Activated CD4-positive, alpha-beta T cell treated with anti-CD3 and anti-CD28 coated beads for 1 hour (primary cell): Measurements from ENCODE around the gene TMEM106C.

Experiments
- DNase-seq: peaks from one replicate; pipeline ENCODE4 v3.0.0-alpha.2; 2020

TMEM106C gene

DNA sequence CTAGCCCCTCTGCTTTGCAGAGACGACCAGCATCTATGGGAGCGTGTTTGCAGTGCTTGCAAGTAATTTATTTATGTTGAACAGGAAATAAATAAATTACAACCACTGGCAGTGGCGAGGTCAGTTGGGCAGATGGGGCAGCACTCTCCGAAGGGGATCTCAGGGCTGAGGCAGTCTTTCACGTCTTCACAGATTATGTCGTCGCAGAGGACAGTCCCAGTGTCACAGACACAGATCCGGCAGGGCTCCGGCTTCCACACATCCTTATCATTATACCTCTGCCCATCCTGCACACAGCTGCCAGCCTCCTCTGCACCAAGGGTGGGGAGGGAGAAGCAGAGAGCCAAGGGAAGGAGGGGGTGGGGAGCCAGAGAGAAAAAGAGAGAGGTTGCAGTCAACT lies 36.4 kb downstream of the TMEM106C start:
- no peak for DNase-seq

GRCh38 chr12:48000878-48001504 lies 37.6 kb downstream of the TMEM106C start:
- no peak for DNase-seq

DNA sequence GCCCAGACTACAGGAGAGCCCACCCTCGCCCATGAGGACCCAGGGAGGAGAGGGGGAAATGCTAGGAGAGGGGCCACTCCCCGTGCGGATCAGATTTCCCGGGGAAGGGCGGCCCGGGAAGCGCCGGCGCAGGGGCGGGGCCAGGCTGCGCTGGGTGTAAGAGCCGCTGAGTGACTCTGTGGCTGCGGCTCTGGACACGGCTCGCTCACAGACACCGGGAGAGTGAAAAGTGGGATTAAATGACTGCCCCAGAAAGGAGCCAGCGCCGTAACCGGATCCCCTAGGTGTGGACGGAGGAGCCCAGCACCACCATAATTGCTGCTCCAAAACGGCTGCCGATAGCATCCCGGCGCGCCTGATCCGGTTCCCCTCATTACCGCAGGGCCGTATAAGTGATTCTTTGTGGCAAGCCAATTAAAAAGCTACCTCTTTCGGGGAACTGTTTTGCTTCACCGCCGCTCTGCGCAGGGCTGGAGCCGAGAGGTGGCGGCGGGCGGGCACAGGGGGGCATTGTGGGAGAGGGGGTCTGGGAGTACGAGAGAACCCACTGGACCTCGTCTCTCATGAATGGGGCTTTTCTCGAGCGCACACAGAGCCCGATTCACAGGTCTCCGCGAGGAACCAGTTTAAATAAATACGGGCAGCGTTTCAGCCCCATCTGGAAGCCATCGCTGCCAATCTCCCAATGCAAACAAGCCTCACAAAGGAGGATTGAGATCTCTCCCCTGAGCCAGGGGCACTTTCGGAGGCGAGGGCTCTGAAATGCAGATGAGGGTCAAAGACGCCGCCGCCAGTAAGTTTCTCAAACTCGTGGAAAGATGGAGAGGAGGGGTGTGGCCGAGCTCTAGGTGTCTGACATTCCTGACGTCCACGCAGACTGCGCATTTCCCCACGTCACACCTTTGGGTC lies 38.4 kb downstream of the TMEM106C start:
- no peak for DNase-seq

DNA sequence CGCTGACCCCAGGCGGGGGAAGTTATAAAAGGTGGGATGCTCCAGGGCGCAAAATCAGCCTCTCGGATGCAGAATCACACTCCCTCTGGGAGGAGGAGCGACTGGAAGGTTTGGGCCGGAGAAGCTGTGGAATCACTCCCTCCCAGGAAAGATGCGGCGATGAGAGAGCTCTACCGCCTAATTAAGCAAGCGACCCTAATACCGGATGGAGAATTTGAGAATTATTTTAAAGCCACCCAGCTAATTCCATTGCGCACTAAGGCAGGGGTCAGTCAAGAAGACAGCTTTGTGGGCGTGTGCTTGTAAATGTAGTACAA lies 39.0 kb downstream of the TMEM106C start:
- DNase-seq: no peak

GRCh38 chr12:48002773-48003218 lies 39.4 kb downstream of the TMEM106C start:
- DNase-seq: no peak

DNA sequence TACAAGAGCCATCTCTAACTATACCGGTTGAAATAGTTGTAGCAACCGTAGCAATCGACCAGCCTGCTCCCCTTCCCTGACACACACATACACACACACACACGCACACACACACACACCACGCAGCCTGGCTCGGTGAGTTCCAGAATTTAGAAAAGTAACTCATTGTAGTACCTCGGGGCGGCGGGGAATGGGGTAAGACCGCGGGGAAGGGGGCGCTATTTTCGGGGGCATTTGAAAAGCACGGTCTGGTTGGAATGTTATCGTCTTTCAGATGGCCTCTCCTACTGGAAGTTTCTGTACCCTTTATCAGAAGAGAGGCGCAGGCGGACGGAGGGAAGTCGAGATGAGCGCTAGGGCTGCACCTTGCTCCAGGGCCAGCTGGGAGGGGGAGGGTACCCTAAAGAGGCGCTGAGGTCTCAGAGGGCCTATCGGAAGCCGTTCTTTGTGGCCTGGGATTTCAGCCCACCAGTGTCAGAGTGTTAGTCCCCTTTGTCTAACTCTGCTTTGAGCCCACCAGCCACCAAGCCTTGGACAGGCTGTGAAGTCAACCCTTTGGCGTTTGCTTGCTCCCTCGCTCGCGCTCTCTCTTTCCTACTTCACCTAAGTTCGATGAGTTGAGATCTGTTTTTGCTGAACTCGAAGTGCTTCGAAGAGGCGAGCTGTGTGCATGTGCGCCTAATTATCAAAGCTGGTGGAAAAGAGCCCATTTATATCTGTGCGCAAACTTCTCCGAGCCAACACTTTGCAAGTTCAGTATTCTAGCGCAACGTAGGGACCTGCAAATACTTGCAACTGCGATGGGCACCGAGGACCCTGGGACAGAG lies 40.0 kb downstream of the TMEM106C start:
- DNase-seq: no peak

DNA sequence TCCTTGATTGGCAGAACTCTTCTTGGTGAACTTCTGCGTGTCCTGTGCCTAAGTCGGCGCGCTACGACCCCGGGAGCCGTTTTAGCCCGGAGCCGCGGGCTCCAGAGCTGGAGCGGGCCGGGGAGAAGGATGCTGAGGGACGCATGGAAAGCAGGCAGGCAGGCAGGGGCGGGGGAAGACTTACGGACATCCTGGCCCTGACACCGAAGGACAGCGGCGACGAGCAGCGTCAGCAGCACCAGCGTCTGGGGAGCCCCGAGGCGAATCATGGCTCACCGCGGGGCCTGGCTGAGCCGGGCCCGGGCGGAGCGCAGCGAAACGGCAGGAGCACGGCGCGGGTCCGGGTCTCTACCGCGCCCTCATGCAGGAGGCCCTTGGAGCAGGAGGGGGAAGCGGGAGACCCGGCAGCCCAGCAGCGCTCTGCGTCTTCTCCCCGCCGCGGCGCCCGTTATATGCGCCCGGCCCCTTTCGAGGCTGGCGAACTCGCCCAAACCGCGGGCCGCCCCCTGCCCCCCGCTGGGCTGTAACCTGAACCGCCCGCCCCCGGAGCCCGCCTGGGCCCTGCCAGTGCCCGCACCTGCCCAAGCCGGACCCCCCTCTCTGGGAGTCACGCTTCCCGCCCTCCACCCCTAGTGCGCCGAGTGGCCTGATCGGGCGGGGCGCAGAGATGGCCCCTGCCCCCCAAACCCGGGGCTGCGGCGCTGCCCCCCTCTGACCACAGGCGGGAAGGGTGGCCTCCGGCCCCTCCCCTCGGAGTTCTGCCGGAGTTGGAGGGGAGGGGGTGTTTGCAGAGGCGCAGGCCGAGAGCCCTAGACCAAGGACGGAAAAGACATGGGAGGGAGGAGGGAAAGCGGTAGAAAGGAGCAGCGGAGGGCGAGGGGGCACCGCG lies 40.9 kb downstream of the TMEM106C start, which contains the start of gene COL2A1:
TSS of gene COL2A1 (minus strand) at position 424 of the 889 bp plus-strand sequence. CDS start at position 269, 155 bp downstream.
- DNase-seq: no peak

DNA sequence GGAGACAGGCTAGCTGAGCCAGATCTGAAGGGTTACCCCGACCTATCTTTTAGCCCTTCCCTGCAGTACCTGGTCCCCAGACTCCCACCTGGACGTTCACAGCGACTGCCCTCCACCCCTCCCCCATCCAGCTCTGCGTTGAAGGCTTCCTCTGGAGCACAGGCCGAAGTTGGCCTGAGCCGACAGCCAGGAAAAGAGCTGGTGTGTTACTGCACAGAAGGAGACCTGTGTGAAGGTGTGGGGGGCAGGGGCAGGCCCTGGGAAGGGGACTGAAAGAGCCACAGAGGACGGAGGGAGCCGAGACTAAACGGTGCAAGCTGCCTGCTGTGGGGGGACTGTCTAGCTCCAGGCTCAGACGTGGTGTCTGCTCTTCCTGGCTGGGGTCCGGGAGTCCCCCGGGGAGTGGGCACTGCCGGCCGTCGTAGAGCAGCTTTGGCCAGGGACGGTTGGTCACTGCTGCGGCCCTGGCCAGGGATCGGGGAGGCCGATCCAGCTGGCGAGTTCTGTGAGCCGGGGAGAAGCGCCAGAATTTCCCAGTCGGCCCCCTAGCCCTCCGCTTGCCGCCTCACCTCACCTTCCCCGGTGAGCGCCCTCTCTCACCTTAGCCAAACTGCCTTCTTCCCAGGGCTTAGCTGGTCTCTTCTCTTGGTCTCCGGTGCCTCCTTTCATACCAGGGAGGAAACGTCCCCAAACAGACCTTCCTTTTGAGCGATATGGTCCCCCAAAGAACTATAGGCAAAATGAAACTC lies 41.8 kb downstream of the TMEM106C start:
- no peak for DNase-seq

DNA sequence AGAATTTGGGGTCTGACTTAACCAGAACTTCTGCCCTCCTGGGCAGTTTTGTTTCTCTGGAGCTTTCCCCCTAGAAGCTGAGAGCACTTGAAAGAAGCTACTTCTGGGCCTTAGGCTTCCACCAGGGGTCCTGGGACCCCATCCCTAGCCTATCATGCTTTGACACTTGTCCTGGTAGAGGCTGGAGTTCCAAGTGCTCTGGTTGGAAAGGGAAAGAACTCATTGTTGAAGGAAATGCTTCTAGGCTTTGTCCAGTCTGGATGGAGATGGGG lies 42.3 kb downstream of the TMEM106C start:
- no peak for DNase-seq

GRCh38 chr12:48007206-48007605 lies 43.8 kb downstream of the TMEM106C start:
- DNase-seq: no peak

- DNase-seq: no peak
Observed at GRCh38 chr12:48008349-48008748, 45.0 kb downstream of the TMEM106C start.

DNA sequence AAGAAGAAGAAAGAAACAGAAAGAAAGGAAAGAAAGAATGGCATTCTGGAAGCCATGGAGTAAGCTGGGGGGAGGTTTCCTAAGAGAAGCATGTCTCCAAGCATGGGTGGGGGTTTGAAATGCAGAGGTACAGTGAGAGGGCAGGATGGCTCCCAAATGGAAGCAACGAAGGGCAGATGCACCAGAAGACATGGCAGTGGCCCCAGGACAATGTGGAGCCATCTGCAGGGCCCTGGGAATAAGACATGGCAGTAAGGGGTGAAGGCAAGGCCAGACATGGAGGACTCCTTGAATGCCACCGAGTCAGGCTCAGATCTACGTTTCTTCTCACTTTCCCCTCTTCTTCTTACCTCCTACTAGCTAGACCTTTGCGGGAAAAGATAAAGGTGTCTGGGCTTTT lies 45.6 kb downstream of the TMEM106C start:
- no peak for DNase-seq

DNA sequence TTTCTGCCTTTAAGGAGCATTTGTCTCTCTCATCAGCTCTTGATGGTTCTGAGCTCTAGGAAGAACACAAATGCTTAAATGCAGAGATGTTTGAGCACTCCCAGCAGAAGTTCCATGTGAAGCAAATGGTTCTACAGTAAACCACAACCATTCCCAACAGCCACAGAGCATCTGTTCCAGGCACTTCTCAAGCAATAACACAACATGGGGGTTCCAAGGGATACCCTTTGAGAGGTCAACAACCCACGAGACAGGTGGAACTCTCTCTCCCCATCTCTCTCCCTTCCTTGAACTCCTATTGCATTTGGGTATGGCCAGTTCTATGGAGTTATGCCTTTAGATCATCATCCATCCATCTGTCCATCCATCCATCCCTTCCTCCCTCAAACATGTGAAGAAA lies 46.1 kb downstream of the TMEM106C start:
- no peak for DNase-seq

GRCh38 chr12:48010366-48010970 lies 47.1 kb downstream of the TMEM106C start:
- DNase-seq: no peak

DNA sequence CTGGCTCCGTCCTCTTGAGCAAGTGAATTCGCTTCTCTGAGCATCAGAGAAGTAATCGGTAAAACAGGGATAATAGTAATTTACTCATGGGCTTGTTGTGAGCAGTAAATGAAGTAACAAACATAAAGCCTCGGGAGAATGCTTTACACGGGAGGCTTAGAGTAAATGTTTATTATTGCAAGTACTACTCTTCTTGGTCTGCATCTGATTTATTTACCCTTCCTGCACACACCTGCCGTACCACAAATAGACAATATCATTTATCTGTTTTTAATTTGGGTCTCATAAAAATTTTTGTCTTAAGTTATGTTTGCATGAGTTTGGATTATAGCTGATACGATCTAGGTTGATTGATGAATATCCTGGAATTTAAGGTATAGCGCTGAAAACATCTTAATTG lies 48.7 kb downstream of the TMEM106C start:
- no peak for DNase-seq

GRCh38 chr12:48013287-48013686 lies 49.9 kb downstream of the TMEM106C start:
- DNase-seq: no peak

DNA sequence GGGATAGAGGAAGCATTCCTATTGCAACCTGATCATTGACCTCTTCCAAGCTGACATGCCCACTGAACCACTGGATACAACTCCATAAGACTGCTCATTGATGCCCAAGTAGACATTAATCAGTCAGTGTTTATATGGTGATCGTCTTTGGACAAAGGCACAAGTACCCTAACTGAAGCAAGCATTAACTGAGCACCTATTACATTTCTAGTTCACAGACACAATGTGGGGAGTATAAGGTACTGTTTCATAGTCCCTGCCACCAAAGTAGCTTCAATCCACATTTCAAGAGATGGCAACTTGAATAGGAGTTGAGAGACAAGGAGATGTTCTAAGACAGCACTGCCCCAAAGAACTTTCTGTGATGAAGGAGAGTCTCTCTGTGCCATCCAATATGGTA lies 51.7 kb downstream of the TMEM106C start:
- no peak for DNase-seq

GRCh38 chr12:48015954-48016353 lies 52.6 kb downstream of the TMEM106C start:
- no peak for DNase-seq

GRCh38 chr12:48016373-48017020 lies 53.1 kb downstream of the TMEM106C start:
- no peak for DNase-seq

DNA sequence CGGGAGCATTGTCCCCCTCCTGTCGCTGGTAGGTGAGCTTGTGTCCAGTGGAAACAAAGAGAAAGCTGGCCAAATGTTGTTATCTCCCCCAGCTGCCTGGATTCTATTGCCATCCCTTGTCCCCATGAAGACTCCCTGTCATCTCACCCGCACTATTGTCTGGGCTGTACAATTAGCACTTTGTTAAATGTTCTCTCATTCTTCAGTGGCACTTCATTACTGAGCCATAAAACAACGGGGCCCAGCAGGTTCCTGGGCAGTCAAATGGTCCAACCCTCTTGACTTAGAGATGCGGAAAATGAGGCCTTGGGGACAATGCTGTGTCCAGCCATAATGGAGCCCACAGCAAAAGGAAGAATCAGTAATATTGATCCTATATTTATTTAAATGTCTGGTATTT lies 54.1 kb downstream of the TMEM106C start:
- DNase-seq: no peak
